Adrenal gland (tissue), 12 donors: ENCODE data around the gene OR1D5. TPM values are rescaled to one million over a fixed set of nuclear protein-coding genes. Genes with fewer than 3 reads are reported as not detected.

Experiments used
- DNase-seq, 7 donors: peaks; one replicate each; pipeline ENCODE4 v3.0.0-alpha.2; 2019 to 2020
- H3K27ac ChIP-seq, 5 donors: fragments of 200-600 bp; sonication (generic) in 4 of 5; 1 replicate in 3 of 5; 2 replicates in 2 of 5; pipeline versions ENCODE4 v1.5.1 to v1.8.0; 2016 to 2020; ENCODE audit warnings: mild to moderate bottlenecking in 1 of 5
- H3K27me3 ChIP-seq: fragments of 200-600 bp; 2 replicates; pipeline ENCODE4 v1.8.0; 2021
- H3K36me3 ChIP-seq, 2 donors: fragments of 200-600 bp; replicated peaks in 1 of 2; 1 replicate in 1 of 2; 2 replicates in 1 of 2; pipeline versions ENCODE4 v1.5.1 to v1.8.0; 2018 to 2022
- H3K4me1 ChIP-seq, 2 donors: fragments of 200-600 bp; replicated peaks in 1 of 2; 1 replicate in 1 of 2; 2 replicates in 1 of 2; pipeline versions ENCODE4 v1.5.1 to v1.8.0; 2018 to 2021
- H3K4me3 ChIP-seq, 4 donors: fragments of 200-600 bp; sonication (generic) in 3 of 4; one replicate each; pipeline ENCODE4 v1.5.1; 2016 to 2018
- H3K9me3 ChIP-seq, 3 donors: fragments of 200-600 bp; sonication (generic) in 1 of 3; replicated peaks in 1 of 3; 1 replicate in 2 of 3; 2 replicates in 1 of 3; pipeline versions ENCODE4 v1.5.1 to v1.8.0; 2016 to 2021
- CTCF ChIP-seq, 6 experiments: fragments of 450-650 bp in 4 of 6; fragments of 200-600 bp in 2 of 6; sonication (generic) in 1 of 6; IDR thresholded peaks; 1 replicate in 5 of 6; 2 replicates in 1 of 6; pipeline versions ENCODE4 v1.5.1 to v1.8.0; 2016 to 2021; ENCODE audit warnings: antibody characterized with exemption in 6 of 6, mild to moderate bottlenecking in 2 of 6, moderate library complexity in 1 of 6
- POLR2A ChIP-seq, 2 donors: fragments of 450-650 bp; IDR thresholded peaks; one replicate each; pipeline ENCODE4 v1.6.1; 2017; ENCODE audit warnings: antibody characterized with exemption in 2 of 2, mild to moderate bottlenecking in 2 of 2, moderate library complexity in 1 of 2
- WGBS, 4 donors: extraction: QIAGEN DNeasy Blood & Tissue Kit in 2 of 4; methylation state at CpG; one replicate each; pipeline versions ENCODE4 v1.1.5 to v1.1.7; 2013 to 2017; 5-methylcytosine and 5-hydroxymethylcytosine counted together
- intact Hi-C, 2 donors: fragments of 100-400 bp; cut with DNase I; formaldehyde crosslinking; loops; one replicate each; pipeline versions ENCODE4 v1.14.1 to v1.15.0; 2022 to 2023
- polyA plus RNA-seq, 3 donors: library from polyadenylated mRNA; stranded (reverse); fragments of 200-250 nt in 2 of 3; fragments of 350-450 nt in 1 of 3; fragmentation: Illumina TruSeq in 1 of 3; extraction: RNeasy Lipid Tissue Mini Kit (QIAGEN cat#74804) in 1 of 3; gene quantifications; one replicate each; pipeline ENCODE4 v1.2.3, GENCODE V29; 2013 to 2014
- total RNA-seq, 9 donors: library from RNA; depleted of rRNA in 4 of 9; stranded (reverse); fragments of >200 nt in 4 of 9; fragments of 120-200 nt in 1 of 9; fragmentation: NEBNext Ultra II Directional in 1 of 9; extraction: Animal tissue kit (Norgen Biotek cat#: 25700) in 1 of 9; gene quantifications; one replicate each; pipeline versions ENCODE4 v1.1.0 to v1.2.4, GENCODE V29; 2013 to 2023
- donor health status: healthy with polysubstance abuse.
- donor health status: Bipolar disorder and iron deficiency.
- donor health status: DM: yes; HTN: yes; CAD: no.
- donor health status: DM: no; HTN: no; CAD: no.
- donor health status: DM: no; HTN: no; CAD: no.
- donor health status: DM: yes; HTN: yes; CAD: no.

OR1D5 gene
- total and polyA plus RNA-seq, 12 donors, result not detected

GRCh38 chr17:3020381-3020780, 43.0 kb downstream of the OR1D5 start:
- no peaks in the 10 kb centered on the region for H3K36me3 ChIP-seq
- TF ChIP-seq POLR2A (IDR thresholded peaks at IDR 0.05) (no peak), CTCF (IDR thresholded peaks at IDR 0.05) (no peak)
- H3K27ac ChIP-seq, result no peak overlapping the region
- DNase-seq, result no peak
- peaks cover 0 to 10% (median 7%) of the 10 kb centered on the region in 3 donors for H3K9me3 ChIP-seq
- H3K4me1 ChIP-seq, result no peaks in the 10 kb centered on the region
- no peak overlapping the region for H3K4me3 ChIP-seq
- 94 to 98% (median 95%) methylated on average over 3 to 16 of the region's 16 CpGs for WGBS, 4 donors
- H3K27me3 ChIP-seq, result no peaks in the 10 kb centered on the region
- intact Hi-C loops, result no loop called here

DNA sequence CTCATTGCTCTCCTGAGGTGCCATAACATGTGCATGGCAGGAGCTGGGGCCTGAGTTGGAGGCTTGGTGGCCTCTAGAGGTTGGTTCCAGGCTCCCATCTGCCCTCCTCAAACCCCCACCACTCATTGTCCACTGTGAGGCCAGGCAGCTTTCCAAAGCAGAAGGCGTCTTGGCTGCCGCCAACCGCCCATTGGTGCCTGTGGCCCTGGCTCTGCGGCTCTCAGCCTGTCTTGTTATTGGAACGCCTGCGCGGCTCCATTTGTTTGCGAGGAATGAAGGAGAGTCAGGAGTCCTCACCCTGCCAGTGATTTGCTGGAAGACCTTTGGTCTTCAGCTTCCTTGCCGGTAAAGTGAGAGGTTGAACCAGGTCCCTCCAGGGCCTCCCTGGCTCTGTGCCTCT, 43.6 kb downstream of the OR1D5 start:
- H3K27ac ChIP-seq, result no peak overlapping the region
- H3K4me3 ChIP-seq, result no peak overlapping the region
- no peaks in the 10 kb centered on the region for H3K4me1 ChIP-seq
- intact Hi-C loops, result loop anchor here in 1 of 2 donors (10.0 kb wide), 1 partner anchor 175 kb away; no protein-coding TSS in a partner anchor
- DNase-seq, result no peak
- WGBS, 4 donors, result 73 to 84% (median 75%) methylated on average over 7 to 9 of the region's 9 CpGs; no CpG with 5 or more reads in 1 of the 4 donors
- no peaks in the 10 kb centered on the region for H3K27me3 ChIP-seq
- TF ChIP-seq CTCF (IDR thresholded peaks at IDR 0.05) (no peak), POLR2A (IDR thresholded peaks at IDR 0.05) (no peak)
- H3K9me3 ChIP-seq, result peaks cover 0 to 10% (median 7%) of the 10 kb centered on the region in 3 donors
- H3K36me3 ChIP-seq, result no peaks in the 10 kb centered on the region

GRCh38 chr17:3017936-3018335, 45.5 kb downstream of the OR1D5 start:
- no peak for TF ChIP-seq POLR2A (IDR thresholded peaks at IDR 0.05)
- TF ChIP-seq CTCF (IDR thresholded peaks at IDR 0.05), result no peak
- intact Hi-C loops, result loop anchor here in 1 of 2 donors (10.0 kb wide), 1 partner anchor 173 kb away; no protein-coding TSS in a partner anchor
- H3K27ac ChIP-seq, result no peak overlapping the region
- H3K9me3 ChIP-seq, result peaks cover 0 to 7% (median 4%) of the 10 kb centered on the region in 3 donors
- 82 to 97% (median 92%) methylated on average over 9 to 15 of the region's 15 CpGs for WGBS, 4 donors
- DNase-seq, result no peak
- no peaks in the 10 kb centered on the region for H3K36me3 ChIP-seq
- no peak overlapping the region for H3K4me3 ChIP-seq
- H3K4me1 ChIP-seq, result no peaks in the 10 kb centered on the region
- no peaks in the 10 kb centered on the region for H3K27me3 ChIP-seq

GRCh38 chr17:3015890-3016289, 47.5 kb downstream of the OR1D5 start:
- Histone ChIP-seq H3K9me3 (no peaks in the 10 kb centered on the region), H3K4me3 (no peak overlapping the region), H3K4me1 (no peaks in the 10 kb centered on the region), H3K27me3 (no peaks in the 10 kb centered on the region), H3K27ac (no peak overlapping the region), H3K36me3 (no peaks in the 10 kb centered on the region)
- DNase-seq, result no peak
- whole genome bisulfite sequencing, 4 donors, result 54 to 75% (median 70%) methylated on average over 7 of the region's 7 CpGs
- no peak for TF ChIP-seq POLR2A (IDR thresholded peaks at IDR 0.05)
- TF ChIP-seq CTCF (IDR thresholded peaks at IDR 0.05), result no peak
- intact Hi-C loops, result loop anchor here in 1 of 2 donors (10.0 kb wide), 1 partner anchor 171 kb away; no protein-coding TSS in a partner anchor
